Lung (tissue), 12 donors: Measurements from ENCODE around the gene TMEM238. TPM values are rescaled to one million over a fixed set of nuclear protein-coding genes. Genes with fewer than 3 reads are reported as not detected.
A peak's percentile ranks its signal among the peaks of the same experiment; 100 is the strongest.
"Not testable (repeated sequence)": the region's sequence is repeated elsewhere in the genome, so short reads cannot be mapped to it uniquely, and the experiment has no call there.

ENCODE experiments used
- ATAC-seq: fragments of 200-7000 bp; cut with Tn5 transposase; one replicate; pipeline ENCODE4 v1.9.1; 2020; ENCODE audit warnings: moderate number of reproducible peaks; ENCODE audit not compliant: insufficient read depth, low FRiP score
- DNase-seq, 3 donors: peaks; one replicate each; pipeline ENCODE4 v3.0.0-alpha.2; 2013 to 2017
- H3K27ac ChIP-seq, 2 donors: one replicate each; pipeline ENCODE4 v1.5.1; 2013; ENCODE audit warnings: mild to moderate bottlenecking in 2 of 2, moderate library complexity in 2 of 2, control low read depth in 1 of 2, inconsistent platforms in 1 of 2, low read depth in 1 of 2, low read length in 1 of 2
- H3K27me3 ChIP-seq, 3 donors: one replicate each; pipeline ENCODE4 v1.5.1; 2013; ENCODE audit warnings: low read length in 2 of 3; ENCODE audit not compliant: control insufficient read depth in 3 of 3, insufficient read depth in 3 of 3
- H3K36me3 ChIP-seq, 4 donors: one replicate each; pipeline ENCODE4 v1.5.1; 2013; ENCODE audit warnings: low read length in 4 of 4, mild to moderate bottlenecking in 1 of 4, moderate library complexity in 1 of 4; ENCODE audit not compliant: control insufficient read depth in 4 of 4, insufficient read depth in 4 of 4
- H3K4me1 ChIP-seq, 5 donors: one replicate each; pipeline ENCODE4 v1.5.1; 2013; ENCODE audit warnings: low read length in 5 of 5, mild to moderate bottlenecking in 2 of 5, moderate library complexity in 1 of 5; ENCODE audit not compliant: control insufficient read depth in 5 of 5, insufficient read depth in 5 of 5
- H3K4me3 ChIP-seq: one replicate; pipeline ENCODE4 v1.5.1; 2013; ENCODE audit warnings: mild to moderate bottlenecking, control low read depth, moderate library complexity
- H3K9ac ChIP-seq, 2 donors: one replicate each; pipeline ENCODE4 v1.5.1; 2013; ENCODE audit warnings: low read length in 2 of 2, control low read depth in 1 of 2; ENCODE audit not compliant: insufficient read depth in 1 of 2
- H3K9me3 ChIP-seq, 4 donors: one replicate each; pipeline ENCODE4 v1.5.1; 2013; ENCODE audit warnings: low read length in 3 of 4, mild to moderate bottlenecking in 1 of 4, moderate library complexity in 1 of 4; ENCODE audit not compliant: control insufficient read depth in 4 of 4, insufficient read depth in 3 of 4
- CTCF ChIP-seq: IDR thresholded peaks from 2 replicates; pipeline ENCODE4 v1.5.1; 2012; ENCODE audit warnings: mild to moderate bottlenecking; ENCODE audit errors: control extremely low read depth, extremely low read depth
- WGBS, 2 donors: extraction: QIAGEN DNeasy Blood & Tissue Kit; methylation state at CpG; one replicate each; pipeline ENCODE4 v1.1.7; 2013; 5-methylcytosine and 5-hydroxymethylcytosine counted together
- polyA plus RNA-seq, 2 donors: library from polyadenylated mRNA; stranded (reverse); fragments of 200-250 nt; gene quantifications; one replicate each; pipeline ENCODE4 v1.2.1, GENCODE V29; 2013
- total RNA-seq, 2 donors: library from RNA; depleted of rRNA in 1 of 2; stranded (reverse); fragments of >200 nt in 1 of 2; gene quantifications; one replicate each; pipeline ENCODE4 v1.2.1, GENCODE V29; 2014 to 2021
- donor health status: control.
- donor health status: control.
- donor health status: Bipolar disorder and iron deficiency.
- donor health status: healthy.
- donor health status: DM: yes; HTN: yes; CAD: no.

TMEM238 gene
- total and polyA plus RNA-seq, 4 donors: 0.43 to 31.0 (median 0.82) TPM

- Histone ChIP-seq H3K27me3 (no peaks in the 10 kb centered on the region), H3K9me3 (peaks cover 0 to 8% (median 0%) of the 10 kb centered on the region in 4 donors), H3K36me3 (no peaks in the 10 kb centered on the region), H3K4me1 (no peaks in the 10 kb centered on the region), H3K9ac (no peak overlapping the region), H3K27ac (no peak overlapping the region), H3K4me3 (no peak overlapping the region)
- no peak for ATAC-seq
- WGBS, 2 donors: 64 to 79% methylated on average over 5 of the region's 5 CpGs
- DNase-seq: no peak
- no peak for TF ChIP-seq CTCF
Observed at GRCh38 chr19:55419624-55420236, 35.6 kb upstream of the TMEM238 start.

- peaks cover 0 to 6% (median 0%) of the 10 kb centered on the region in 4 donors for H3K9me3 ChIP-seq
- no peak overlapping the region for H3K9ac ChIP-seq
- no peak for DNase-seq
- no peak overlapping the region for H3K4me3 ChIP-seq
- WGBS, 2 donors: 54 to 70% methylated on average over 5 of the region's 5 CpGs
- H3K27ac ChIP-seq: no peak overlapping the region
- H3K27me3 ChIP-seq: no peaks in the 10 kb centered on the region
- no peak for TF ChIP-seq CTCF
- no peaks in the 10 kb centered on the region for H3K36me3 ChIP-seq
- no peaks in the 10 kb centered on the region for H3K4me1 ChIP-seq
- no peak for ATAC-seq
Observed at GRCh38 chr19:55419103-55419502, 35.0 kb upstream of the TMEM238 start.

- H3K4me1 ChIP-seq: no peaks in the 10 kb centered on the region
- H3K27ac ChIP-seq: no peak overlapping the region
- no peaks in the 10 kb centered on the region for H3K36me3 ChIP-seq
- H3K9me3 ChIP-seq: peaks cover 0 to 2% (median 0%) of the 10 kb centered on the region in 4 donors
- no peak overlapping the region for H3K9ac ChIP-seq
- ATAC-seq (peak; percentile 41), DNase-seq (peak; percentile 79 to 88 (median 83))
- 18 to 23% methylated on average over 7 of the region's 7 CpGs for WGBS, 2 donors
- peak; percentile 72 for TF ChIP-seq CTCF
- no peaks in the 10 kb centered on the region for H3K27me3 ChIP-seq
- no peak overlapping the region for H3K4me3 ChIP-seq
Observed at GRCh38 chr19:55418185-55418584, 34.1 kb upstream of the TMEM238 start.

GRCh38 chr19:55410168-55410567 lies 26.1 kb upstream of the TMEM238 start:
- H3K27ac ChIP-seq: no peak overlapping the region
- no peak overlapping the region for H3K9ac ChIP-seq
- DNase-seq: no peak
- peaks cover 0 to 14% (median 10%) of the 10 kb centered on the region in 4 donors for H3K36me3 ChIP-seq
- 95 to 97% methylated on average over 2 of the region's 2 CpGs for WGBS, 2 donors
- ATAC-seq: no peak
- H3K4me3 ChIP-seq: no peak overlapping the region
- peaks cover 0 to 21% (median 9%) of the 10 kb centered on the region in 5 donors for H3K4me1 ChIP-seq
- H3K9me3 ChIP-seq: peaks cover 0 to 3% (median 0%) of the 10 kb centered on the region in 4 donors
- H3K27me3 ChIP-seq: no peaks in the 10 kb centered on the region
- TF ChIP-seq CTCF: no peak

GRCh38 chr19:55409179-55409578 lies 25.1 kb upstream of the TMEM238 start:
- H3K9ac ChIP-seq, DNase-seq, H3K27me3 ChIP-seq, ATAC-seq, H3K4me3 ChIP-seq, H3K9me3 ChIP-seq, H3K27ac ChIP-seq: not testable (repeated sequence)
- 92 to 97% methylated on average over 8 of the region's 8 CpGs for WGBS, 2 donors
- H3K4me1 ChIP-seq: peaks cover 0 to 21% (median 9%) of the 10 kb centered on the region in 5 donors
- H3K36me3 ChIP-seq: peaks cover 0 to 15% (median 12%) of the 10 kb centered on the region in 4 donors
